Spleen (tissue), 11 donors: ENCODE results near the gene MAP3K12. TPM values are rescaled to one million over a fixed set of nuclear protein-coding genes. Genes with fewer than 3 reads are reported as not detected.

Source experiments
- DNase-seq: peaks from one replicate; pipeline ENCODE4 v3.0.0-alpha.2; 2020
- H3K27ac ChIP-seq, 8 donors: fragments of 200-600 bp; sonication (generic) in 7 of 8; 1 replicate in 4 of 8; 2 replicates in 4 of 8; pipeline versions ENCODE4 v1.5.0 to v1.8.0; 2016 to 2021; ENCODE audit warnings: inconsistent platforms in 4 of 8, mild to moderate bottlenecking in 4 of 8, moderate library complexity in 1 of 8
- H3K27me3 ChIP-seq, 7 donors: fragments of 200-600 bp; sonication (generic) in 6 of 7; replicated peaks in 1 of 7; 1 replicate in 4 of 7; 2 replicates in 3 of 7; pipeline versions ENCODE4 v1.5.0 to v1.8.0; 2016 to 2021; ENCODE audit warnings: inconsistent platforms in 3 of 7, mild to moderate bottlenecking in 1 of 7
- H3K36me3 ChIP-seq, 6 donors: fragments of 200-600 bp; sonication (generic) in 5 of 6; 1 replicate in 4 of 6; 2 replicates in 2 of 6; pipeline versions ENCODE4 v1.5.0 to v1.8.0; 2016 to 2021; ENCODE audit warnings: inconsistent platforms in 2 of 6
- H3K4me1 ChIP-seq, 6 donors: fragments of 200-600 bp; sonication (generic) in 5 of 6; 1 replicate in 3 of 6; 2 replicates in 3 of 6; pipeline versions ENCODE4 v1.5.0 to v1.8.0; 2016 to 2021; ENCODE audit warnings: inconsistent platforms in 3 of 6
- H3K4me3 ChIP-seq, 8 donors: fragments of 200-600 bp; sonication (generic) in 7 of 8; 1 replicate in 4 of 8; 2 replicates in 4 of 8; pipeline versions ENCODE4 v1.5.0 to v1.8.0; 2016 to 2021; ENCODE audit warnings: inconsistent platforms in 4 of 8, mild to moderate bottlenecking in 4 of 8, moderate library complexity in 2 of 8
- H3K9me3 ChIP-seq, 8 donors: fragments of 200-600 bp; sonication (generic) in 7 of 8; 1 replicate in 4 of 8; 2 replicates in 4 of 8; pipeline versions ENCODE4 v1.5.0 to v1.8.0; 2016 to 2021; ENCODE audit warnings: inconsistent platforms in 4 of 8
- POLR2A ChIP-seq, 3 donors: fragments of 450-650 bp; IDR thresholded peaks; one replicate each; pipeline ENCODE4 v1.5.1; 2017; ENCODE audit warnings: antibody characterized with exemption in 3 of 3, mild to moderate bottlenecking in 1 of 3
- POLR2AphosphoS5 ChIP-seq, 3 donors: sonication (generic); formaldehyde crosslinking; IDR thresholded peaks; one replicate each; pipeline ENCODE4 v1.5.1; 2017; ENCODE audit warnings: antibody characterized with exemption in 3 of 3
- WGBS, 5 donors: extraction: QIAGEN DNeasy Blood & Tissue Kit in 3 of 5; methylation state at CpG; one replicate each; pipeline versions ENCODE4 v1.1.5 to v1.1.7; 2013 to 2018; 5-methylcytosine and 5-hydroxymethylcytosine counted together
- intact Hi-C: fragments of 100-400 bp; cut with DNase I; formaldehyde crosslinking; loops from one replicate; pipeline ENCODE4 v1.15.0; 2023; ENCODE audit warnings: low total_unique reads
- polyA plus RNA-seq, 3 donors: library from polyadenylated mRNA; stranded (reverse); fragments of 200-250 nt; gene quantifications; one replicate each; pipeline ENCODE4 v1.2.1, GENCODE V29; 2013
- total RNA-seq, 7 donors: library from RNA; depleted of rRNA in 3 of 7; stranded (reverse); fragments of >200 nt in 3 of 7; fragmentation: NEBNext Ultra II Directional in 4 of 7; extraction: Animal tissue kit (Norgen Biotek cat#: 25700) in 4 of 7; gene quantifications; one replicate each; pipeline versions ENCODE4 v1.1.0 to v1.2.1, GENCODE V29; 2016 to 2021
- TF ChIP-seq, protein P1 (sequence below), 11 experiments: fragments of 200-600 bp in 7 of 11; fragments of 450-650 bp in 4 of 11; sonication (generic) in 4 of 11; IDR thresholded peaks in 8 of 11; conservative IDR thresholded peaks in 3 of 11; 1 replicate in 7 of 11; 2 replicates in 4 of 11; pipeline versions ENCODE4 v1.4.0 to v1.8.0; 2016 to 2021; ENCODE audit warnings: antibody characterized with exemption in 11 of 11, inconsistent platforms in 4 of 11, mild to moderate bottlenecking in 1 of 11
- donor health status: healthy with polysubstance abuse.
- donor health status: DM: no; HTN: no; CAD: no; lungs with moderate emphysema.
- donor health status: DM: no; HTN: no; CAD: no.
- donor health status: Bipolar disorder and iron deficiency.
- donor health status: healthy.
- donor health status: DM: no; HTN: no; CAD: no.
- donor health status: DM: yes; HTN: yes; CAD: no.

MAP3K12 gene
- total and polyA plus RNA-seq, 10 donors, result 8.0 to 27.4 (median 18.0) TPM

DNA sequence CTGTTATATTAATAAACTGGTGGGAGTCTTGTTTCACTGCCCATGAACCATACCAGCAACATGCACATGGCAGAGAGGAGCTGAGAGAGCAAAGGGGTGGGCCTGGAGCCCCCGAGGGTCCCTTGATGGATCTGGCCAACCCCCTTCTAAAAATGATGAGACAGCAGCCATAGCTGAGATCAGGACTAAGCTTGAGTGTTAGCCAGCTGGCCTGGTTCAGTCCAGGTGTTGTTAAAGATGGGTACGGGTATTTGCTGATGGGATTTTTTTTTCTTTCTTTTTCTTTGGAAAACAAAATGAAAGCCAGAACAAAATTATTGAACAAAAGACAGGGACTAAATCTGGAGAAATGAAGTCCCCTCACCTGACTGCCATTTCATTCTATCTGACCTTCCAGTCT lies 31.4 kb downstream of the MAP3K12 start:
- TF ChIP-seq, protein P1, sequence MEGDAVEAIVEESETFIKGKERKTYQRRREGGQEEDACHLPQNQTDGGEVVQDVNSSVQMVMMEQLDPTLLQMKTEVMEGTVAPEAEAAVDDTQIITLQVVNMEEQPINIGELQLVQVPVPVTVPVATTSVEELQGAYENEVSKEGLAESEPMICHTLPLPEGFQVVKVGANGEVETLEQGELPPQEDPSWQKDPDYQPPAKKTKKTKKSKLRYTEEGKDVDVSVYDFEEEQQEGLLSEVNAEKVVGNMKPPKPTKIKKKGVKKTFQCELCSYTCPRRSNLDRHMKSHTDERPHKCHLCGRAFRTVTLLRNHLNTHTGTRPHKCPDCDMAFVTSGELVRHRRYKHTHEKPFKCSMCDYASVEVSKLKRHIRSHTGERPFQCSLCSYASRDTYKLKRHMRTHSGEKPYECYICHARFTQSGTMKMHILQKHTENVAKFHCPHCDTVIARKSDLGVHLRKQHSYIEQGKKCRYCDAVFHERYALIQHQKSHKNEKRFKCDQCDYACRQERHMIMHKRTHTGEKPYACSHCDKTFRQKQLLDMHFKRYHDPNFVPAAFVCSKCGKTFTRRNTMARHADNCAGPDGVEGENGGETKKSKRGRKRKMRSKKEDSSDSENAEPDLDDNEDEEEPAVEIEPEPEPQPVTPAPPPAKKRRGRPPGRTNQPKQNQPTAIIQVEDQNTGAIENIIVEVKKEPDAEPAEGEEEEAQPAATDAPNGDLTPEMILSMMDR (IDR thresholded peaks at IDR 0.05 in 8 of 11, conservative IDR thresholded peaks at IDR 0.05 in 3 of 11), result no peak
- TF ChIP-seq POLR2AphosphoS5 (IDR thresholded peaks at IDR 0.05) (no peak), POLR2A (IDR thresholded peaks at IDR 0.05) (no peak)
- intact Hi-C loops, result no loop called here
- H3K4me1 ChIP-seq, result peaks cover 3 to 60% (median 28%) of the 10 kb centered on the region in 6 donors
- H3K9me3 ChIP-seq, result no peaks in the 10 kb centered on the region
- no peak overlapping the region for H3K27ac ChIP-seq
- no peak for DNase-seq
- H3K4me3 ChIP-seq, result no peak overlapping the region
- 76 to 93% (median 87%) methylated on average over 2 of the region's 2 CpGs for WGBS, 5 donors
- peaks cover 9 to 100% (median 100%) of the 10 kb centered on the region in 6 donors for H3K36me3 ChIP-seq
- no peaks in the 10 kb centered on the region for H3K27me3 ChIP-seq

DNA sequence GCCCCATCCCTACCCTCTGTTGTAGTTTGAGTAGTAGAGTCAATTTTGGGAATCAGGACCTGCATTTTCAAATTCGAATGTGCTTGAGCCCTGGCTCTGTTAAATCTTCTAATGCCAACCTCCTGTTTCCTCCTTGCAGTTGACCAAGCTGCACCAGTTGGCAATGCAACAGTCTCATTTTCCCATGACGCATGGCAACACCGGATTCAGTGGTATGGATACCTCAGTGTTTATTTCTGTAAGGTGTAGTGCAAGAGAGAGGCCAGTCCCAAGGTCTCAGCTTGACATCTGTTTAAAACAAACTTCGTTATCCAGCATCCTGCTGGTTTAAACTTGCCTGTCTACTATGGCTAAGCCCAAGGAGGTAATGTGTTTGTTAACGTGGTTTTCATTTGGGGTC lies 32.2 kb downstream of the MAP3K12 start:
- no peaks in the 10 kb centered on the region for H3K27me3 ChIP-seq
- H3K27ac ChIP-seq, result peak overlapping the region in 1 of 8 donors; percentile 8
- H3K4me1 ChIP-seq, result peaks cover 3 to 60% (median 25%) of the 10 kb centered on the region in 6 donors
- H3K4me3 ChIP-seq, result no peak overlapping the region
- DNase-seq, result no peak
- no peaks in the 10 kb centered on the region for H3K9me3 ChIP-seq
- intact Hi-C loops, result no loop called here
- peaks cover 9 to 100% (median 100%) of the 10 kb centered on the region in 6 donors for H3K36me3 ChIP-seq
- TF ChIP-seq POLR2A (IDR thresholded peaks at IDR 0.05), result no peak
- no peak for TF ChIP-seq POLR2AphosphoS5 (IDR thresholded peaks at IDR 0.05)
- TF ChIP-seq, protein P1 (IDR thresholded peaks at IDR 0.05 in 8 of 11, conservative IDR thresholded peaks at IDR 0.05 in 3 of 11), result no peak
- WGBS, 5 donors, result 84 to 86% (median 85%) methylated on average over 5 of the region's 5 CpGs

DNA sequence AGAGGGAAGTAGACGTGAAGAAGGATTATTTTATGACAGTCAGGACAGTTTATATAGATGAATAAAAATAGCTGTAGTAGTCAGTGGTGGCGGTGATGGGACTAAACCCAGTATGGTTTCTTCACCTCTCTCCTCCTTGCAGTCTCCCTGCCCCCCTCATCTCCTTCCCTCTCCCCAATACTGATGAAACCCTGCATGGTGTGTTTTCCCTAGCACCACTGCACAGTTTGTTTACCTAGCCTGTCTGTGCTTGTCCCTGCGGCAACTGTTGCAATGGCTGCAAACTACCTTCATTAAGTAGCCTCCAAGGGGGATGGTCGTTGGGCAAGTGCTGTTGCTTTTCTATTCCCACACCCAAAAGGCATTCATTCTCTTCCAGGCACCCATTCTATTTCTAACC lies 32.6 kb downstream of the MAP3K12 start:
- TF ChIP-seq, protein P1 (IDR thresholded peaks at IDR 0.05 in 8 of 11, conservative IDR thresholded peaks at IDR 0.05 in 3 of 11), result no peak
- TF ChIP-seq POLR2A (IDR thresholded peaks at IDR 0.05) (no peak), POLR2AphosphoS5 (IDR thresholded peaks at IDR 0.05) (no peak)
- Histone ChIP-seq H3K9me3 (no peaks in the 10 kb centered on the region), H3K36me3 (peaks cover 9 to 100% (median 100%) of the 10 kb centered on the region in 6 donors), H3K27ac (peak overlapping the region in 2 of 8 donors; percentile 8 to 22), H3K4me1 (peaks cover 3 to 60% (median 24%) of the 10 kb centered on the region in 6 donors), H3K27me3 (no peaks in the 10 kb centered on the region), H3K4me3 (no peak overlapping the region)
- 81 to 89% (median 87%) methylated on average over 4 of the region's 4 CpGs for WGBS, 5 donors
- intact Hi-C loops, result no loop called here
- DNase-seq, result no peak

DNA sequence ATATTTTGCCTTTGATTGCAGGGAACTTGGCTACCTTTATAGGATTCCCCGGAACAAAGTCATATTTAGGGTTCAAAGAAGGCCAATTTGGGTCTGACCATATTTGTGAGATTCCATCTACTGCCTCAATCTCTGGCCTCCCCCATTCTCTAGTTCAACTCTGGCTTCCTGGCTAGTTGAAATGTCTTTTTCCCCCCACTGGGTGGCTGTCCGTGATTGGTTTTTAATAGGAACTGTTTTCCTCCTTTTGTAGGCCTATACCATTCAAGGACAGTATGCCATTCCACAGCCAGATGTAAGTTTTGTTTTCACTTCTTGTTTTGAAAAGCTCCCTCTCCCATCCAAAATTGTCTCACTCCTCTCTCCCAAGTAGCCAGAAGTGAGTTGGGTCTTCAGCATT lies 33.6 kb downstream of the MAP3K12 start:
- Histone ChIP-seq H3K36me3 (peaks cover 9 to 100% (median 100%) of the 10 kb centered on the region in 6 donors), H3K4me1 (peaks cover 3 to 66% (median 28%) of the 10 kb centered on the region in 6 donors), H3K27ac (peak overlapping the region in 3 of 8 donors; percentile 22 to 58 (median 26)), H3K27me3 (no peaks in the 10 kb centered on the region), H3K4me3 (no peak overlapping the region), H3K9me3 (no peaks in the 10 kb centered on the region)
- TF ChIP-seq, protein P1 (IDR thresholded peaks at IDR 0.05 in 8 of 11, conservative IDR thresholded peaks at IDR 0.05 in 3 of 11), result no peak
- TF ChIP-seq POLR2AphosphoS5 (IDR thresholded peaks at IDR 0.05) (no peak), POLR2A (IDR thresholded peaks at IDR 0.05) (no peak)
- WGBS, 5 donors, result 62 to 85% (median 75%) methylated on average over 2 of the region's 2 CpGs
- DNase-seq, result no peak
- intact Hi-C loops, result no loop called here
